Naive B cell (primary cell): Measurements from ENCODE around the gene AGPAT2. TPM values are rescaled to one million over a fixed set of nuclear protein-coding genes. Genes with fewer than 3 reads are reported as not detected.

Experiments
- ATAC-seq, 2 donors: fragments of 150-1000 bp; cut with Tn5 transposase; 2 replicates each; pipeline ENCODE4 v1.10.0; 2021; ENCODE audit warnings: low read depth in 2 of 2, mild to moderate bottlenecking in 2 of 2, moderate library complexity in 2 of 2
- DNase-seq: peaks from one replicate; pipeline ENCODE4 v3.0.0; 2022
- H3K27ac Mint-ChIP-seq, 6 donors: one replicate each; pipeline ENCODE4 v1.8.0; 2020 to 2022; ENCODE audit warnings: mild to moderate bottlenecking in 6 of 6, mixed read lengths in 6 of 6, moderate library complexity in 5 of 6, inconsistent platforms in 2 of 6
- H3K27me3 Mint-ChIP-seq, 3 donors: one replicate each; pipeline ENCODE4 v1.8.0; 2021 to 2022; ENCODE audit warnings: mixed read lengths in 3 of 3, mild to moderate bottlenecking in 1 of 3
- H3K36me3 Mint-ChIP-seq, 2 donors: one replicate each; pipeline ENCODE4 v1.8.0; 2020 to 2022; ENCODE audit warnings: mixed read lengths in 2 of 2, inconsistent platforms in 1 of 2, mild to moderate bottlenecking in 1 of 2
- H3K4me1 Mint-ChIP-seq, 3 donors: one replicate each; pipeline ENCODE4 v1.8.0; 2020 to 2022; ENCODE audit warnings: mixed read lengths in 3 of 3, inconsistent platforms in 1 of 3, mild to moderate bottlenecking in 1 of 3, moderate library complexity in 1 of 3
- H3K4me3 Mint-ChIP-seq, 8 donors: one replicate each; pipeline ENCODE4 v1.8.0; 2020 to 2022; ENCODE audit warnings: mild to moderate bottlenecking in 8 of 8, mixed read lengths in 8 of 8, moderate library complexity in 8 of 8, inconsistent platforms in 2 of 8
- H3K9me3 Mint-ChIP-seq, 7 donors: one replicate each; pipeline ENCODE4 v1.8.0; 2020 to 2022; ENCODE audit warnings: mixed read lengths in 7 of 7, mild to moderate bottlenecking in 5 of 7, inconsistent platforms in 2 of 7, moderate library complexity in 1 of 7
- polyA plus RNA-seq, 6 donors: library from polyadenylated mRNA; unstranded; fragments of 300-500 nt; fragmentation: Illumina TruSeq; gene quantifications; one replicate each; pipeline ENCODE4 v1.2.3, GENCODE V29; 2021; ENCODE audit warnings: low read depth in 6 of 6

Gene AGPAT2
- polyA plus RNA-seq, 6 donors from 2014 or later = 36.1 to 59.9 (median 48.0) TPM

GRCh38 chr9:136676920-136677686 is 10.2 kb downstream of the AGPAT2 start:
- ATAC-seq (no peak), DNase-seq (no peak)
- Mint-ChIP-seq H3K9me3 (no peaks in the 10 kb centered on the region), H3K36me3 (no peaks in the 10 kb centered on the region), H3K4me3 (no peak overlapping the region), H3K27ac (peak overlapping the region in 1 of 6 donors; percentile 33), H3K4me1 (peaks cover 7 to 13% (median 8%) of the 10 kb centered on the region in 3 donors), H3K27me3 (no peaks in the 10 kb centered on the region)

- no peaks in the 10 kb centered on the region for H3K9me3 Mint-ChIP-seq
- no peaks in the 10 kb centered on the region for H3K36me3 Mint-ChIP-seq
- H3K27me3 Mint-ChIP-seq = no peaks in the 10 kb centered on the region
- DNase-seq = no peak
- peak overlapping the region in 1 of 6 donors; percentile 84 for H3K27ac Mint-ChIP-seq
- no peak for ATAC-seq
- H3K4me3 Mint-ChIP-seq = no peak overlapping the region
- peaks cover 6 to 13% (median 8%) of the 10 kb centered on the region in 3 donors for H3K4me1 Mint-ChIP-seq
Measured at GRCh38 chr9:136676297-136676794, 10.9 kb downstream of the AGPAT2 start.

- Mint-ChIP-seq H3K4me3 (no peak overlapping the region), H3K36me3 (no peaks in the 10 kb centered on the region), H3K27me3 (no peaks in the 10 kb centered on the region)
Measured at GRCh38 chr9:136675477-136676296, 11.6 kb downstream of the AGPAT2 start.

GRCh38 chr9:136674786-136675349 is 12.4 kb downstream of the AGPAT2 start:
- H3K4me3 Mint-ChIP-seq = no peak overlapping the region
- no peaks in the 10 kb centered on the region for H3K36me3 Mint-ChIP-seq
- ATAC-seq (no peak), DNase-seq (no peak)
- H3K9me3 Mint-ChIP-seq = no peaks in the 10 kb centered on the region
- H3K27ac Mint-ChIP-seq = no peak overlapping the region
- H3K27me3 Mint-ChIP-seq = peaks cover 0 to 6% (median 0%) of the 10 kb centered on the region in 3 donors
- H3K4me1 Mint-ChIP-seq = peaks cover 6 to 13% (median 8%) of the 10 kb centered on the region in 3 donors

More at GRCh38 chr9:136675477-136676296, 11.6 kb downstream of the AGPAT2 start:
- no peak for DNase-seq
- Mint-ChIP-seq H3K4me1 (peaks cover 6 to 13% (median 8%) of the 10 kb centered on the region in 3 donors), H3K27ac (peak overlapping the region in 1 of 6 donors; percentile 84), H3K9me3 (no peaks in the 10 kb centered on the region)
- no peak for ATAC-seq

- no peak overlapping the region for H3K27ac Mint-ChIP-seq
- DNase-seq = no peak
- no peaks in the 10 kb centered on the region for H3K36me3 Mint-ChIP-seq
- no peak overlapping the region for H3K4me3 Mint-ChIP-seq
- H3K27me3 Mint-ChIP-seq = peaks cover 0 to 7% (median 0%) of the 10 kb centered on the region in 3 donors
- H3K9me3 Mint-ChIP-seq = no peaks in the 10 kb centered on the region
- H3K4me1 Mint-ChIP-seq = peaks cover 2 to 6% (median 3%) of the 10 kb centered on the region in 3 donors
- ATAC-seq = no peak
Measured at GRCh38 chr9:136673975-136674785, 13.1 kb downstream of the AGPAT2 start.

- DNase-seq = no peak
- H3K9me3 Mint-ChIP-seq = no peaks in the 10 kb centered on the region
- peaks cover 0 to 15% (median 0%) of the 10 kb centered on the region in 3 donors for H3K27me3 Mint-ChIP-seq
- no peak for ATAC-seq
- no peak overlapping the region for H3K4me3 Mint-ChIP-seq
- H3K27ac Mint-ChIP-seq = no peak overlapping the region
- H3K36me3 Mint-ChIP-seq = no peaks in the 10 kb centered on the region
- H3K4me1 Mint-ChIP-seq = peaks cover 0 to 7% (median 5%) of the 10 kb centered on the region in 3 donors
Measured at GRCh38 chr9:136673088-136673974, 13.9 kb downstream of the AGPAT2 start.

GRCh38 chr9:136672431-136673087 is 14.7 kb downstream of the AGPAT2 start:
- peaks cover 0 to 15% (median 0%) of the 10 kb centered on the region in 3 donors for H3K27me3 Mint-ChIP-seq

GRCh38 chr9:136671646-136672430 is 15.4 kb downstream of the AGPAT2 start:
- DNase-seq (peak; percentile 24), ATAC-seq (peak; percentile 61 to 64)
- H3K36me3 Mint-ChIP-seq = no peaks in the 10 kb centered on the region
- H3K27me3 Mint-ChIP-seq = peaks cover 0 to 16% (median 0%) of the 10 kb centered on the region in 3 donors
- peak overlapping the region in 1 of 6 donors; percentile 74 for H3K27ac Mint-ChIP-seq
- H3K4me1 Mint-ChIP-seq = peaks cover 0 to 7% (median 5%) of the 10 kb centered on the region in 3 donors
- no peaks in the 10 kb centered on the region for H3K9me3 Mint-ChIP-seq
- H3K4me3 Mint-ChIP-seq = no peak overlapping the region

More at GRCh38 chr9:136672431-136673087, 14.7 kb downstream of the AGPAT2 start:
- DNase-seq = no peak
- Mint-ChIP-seq H3K27ac (no peak overlapping the region), H3K9me3 (no peaks in the 10 kb centered on the region), H3K4me3 (no peak overlapping the region), H3K36me3 (no peaks in the 10 kb centered on the region), H3K4me1 (peaks cover 0 to 7% (median 5%) of the 10 kb centered on the region in 3 donors)
- no peak for ATAC-seq

- no peaks in the 10 kb centered on the region for H3K36me3 Mint-ChIP-seq
- DNase-seq = no peak
- no peak for ATAC-seq
- H3K4me1 Mint-ChIP-seq = peaks cover 0 to 7% (median 5%) of the 10 kb centered on the region in 3 donors
- no peak overlapping the region for H3K4me3 Mint-ChIP-seq
- H3K27ac Mint-ChIP-seq = no peak overlapping the region
- H3K9me3 Mint-ChIP-seq = no peaks in the 10 kb centered on the region
- peaks cover 0 to 22% (median 0%) of the 10 kb centered on the region in 3 donors for H3K27me3 Mint-ChIP-seq
Measured at GRCh38 chr9:136671254-136671614, 16.0 kb downstream of the AGPAT2 start.

GRCh38 chr9:136670576-136671253 is 16.5 kb downstream of the AGPAT2 start:
- H3K9me3 Mint-ChIP-seq = no peaks in the 10 kb centered on the region

More at GRCh38 chr9:136670576-136671253, 16.5 kb downstream of the AGPAT2 start:
- no peaks in the 10 kb centered on the region for H3K36me3 Mint-ChIP-seq
- ATAC-seq (no peak), DNase-seq (no peak)
- no peak overlapping the region for H3K27ac Mint-ChIP-seq
- H3K4me1 Mint-ChIP-seq = peaks cover 0 to 7% (median 5%) of the 10 kb centered on the region in 3 donors
- peaks cover 0 to 22% (median 0%) of the 10 kb centered on the region in 3 donors for H3K27me3 Mint-ChIP-seq
- no peak overlapping the region for H3K4me3 Mint-ChIP-seq
